DOHH2 (cell line): Measurements from ENCODE around the gene SPON1.

Experiments used
- H3F3A ChIP-seq: fragments of 200-600 bp; sonication (generic), shearing (Covaris generic); 2 replicates; pipeline ENCODE4 v1.6.0; 2016; ENCODE audit warnings: antibody characterized with exemption, mild to moderate bottlenecking; ENCODE audit not compliant: control insufficient read depth, insufficient read depth
- H3K27ac ChIP-seq: fragments of 200-600 bp; sonication (generic); 2 replicates; pipeline ENCODE4 v1.5.1; 2014; ENCODE audit warnings: low read depth, mild to moderate bottlenecking, low read length, moderate library complexity
- H3K27me3 ChIP-seq: fragments of 200-600 bp; sonication (generic); 2 replicates; pipeline ENCODE4 v1.6.1; 2014; ENCODE audit warnings: mild to moderate bottlenecking, low read length, mixed read lengths; ENCODE audit not compliant: control insufficient read depth
- H3K36me3 ChIP-seq: fragments of 200-600 bp; sonication (generic); 2 replicates; pipeline ENCODE4 v1.6.1; 2014; ENCODE audit warnings: mild to moderate bottlenecking, low read length, moderate library complexity, mixed read lengths; ENCODE audit not compliant: control insufficient read depth
- H3K4me1 ChIP-seq: fragments of 200-600 bp; sonication (generic); 2 replicates; pipeline ENCODE4 v1.6.1; 2014; ENCODE audit warnings: mild to moderate bottlenecking, low read length, mixed read lengths; ENCODE audit not compliant: control insufficient read depth
- H3K4me2 ChIP-seq: fragments of 200-600 bp; sonication (generic); 2 replicates; pipeline ENCODE4 v1.6.0; 2014; ENCODE audit warnings: mild to moderate bottlenecking, low read length, moderate library complexity
- H3K4me3 ChIP-seq: fragments of 200-600 bp; sonication (generic); 2 replicates; pipeline ENCODE4 v1.5.1; 2014; ENCODE audit warnings: mild to moderate bottlenecking, low read length, mixed read lengths
- H3K79me2 ChIP-seq: fragments of 200-600 bp; sonication (generic); 2 replicates; pipeline ENCODE4 v1.6.1; 2014; ENCODE audit warnings: mild to moderate bottlenecking, low read length, mixed read lengths; ENCODE audit not compliant: control insufficient read depth
- H3K9me2 ChIP-seq: fragments of 200-600 bp; sonication (generic); replicated peaks from 2 replicates; pipeline ENCODE4 v1.6.1; 2014; ENCODE audit warnings: mild to moderate bottlenecking, low read length, mixed read lengths; ENCODE audit not compliant: control insufficient read depth
- H3K9me3 ChIP-seq: fragments of 200-600 bp; sonication (generic); 2 replicates; pipeline ENCODE4 v1.6.1; 2014; ENCODE audit warnings: antibody characterized with exemption, low read length, mixed read lengths; ENCODE audit not compliant: control insufficient read depth, insufficient read depth
- H4K20me1 ChIP-seq: fragments of 200-600 bp; sonication (generic); 2 replicates; pipeline ENCODE4 v1.6.0; 2014; ENCODE audit warnings: low read depth, mild to moderate bottlenecking, antibody characterized with exemption, low read length, moderate library complexity; ENCODE audit not compliant: control insufficient read depth, insufficient read depth
- CTCF ChIP-seq: fragments of 200-600 bp; sonication (generic); IDR thresholded peaks from one replicate; pipeline ENCODE4 v1.5.1; 2014; ENCODE audit warnings: antibody characterized with exemption, mild to moderate bottlenecking, low read depth, low read length; ENCODE audit not compliant: poor library complexity, severe bottlenecking
- EZH2phosphoT487 ChIP-seq: fragments of 200-600 bp; sonication (generic); IDR thresholded peaks from 2 replicates; pipeline ENCODE4 v1.6.1; 2017; ENCODE audit warnings: borderline replicate concordance, mild to moderate bottlenecking, antibody characterized with exemption, low read length, moderate library complexity, mixed read lengths

The SPON1 gene

GRCh38 chr11:14133381-14133780 lies 170.9 kb downstream of the SPON1 start:
- H3K4me3 ChIP-seq = no peak overlapping the region
- no peaks in the 10 kb centered on the region for H4K20me1 ChIP-seq
- no peak overlapping the region for H3K27ac ChIP-seq
- no peak for TF ChIP-seq EZH2phosphoT487
- no peak for TF ChIP-seq CTCF
- H3K36me3 ChIP-seq = no peaks in the 10 kb centered on the region
- H3K4me1 ChIP-seq = no peaks in the 10 kb centered on the region
- no peaks in the 10 kb centered on the region for H3K9me3 ChIP-seq
- no peaks in the 10 kb centered on the region; the same call in 1 of the 2 replicates for H3K27me3 ChIP-seq
- no peaks in the 10 kb centered on the region for H3F3A ChIP-seq
- H3K79me2 ChIP-seq = no peaks in the 10 kb centered on the region
- H3K4me2 ChIP-seq = no peak overlapping the region
- no peaks in the 10 kb centered on the region for H3K9me2 ChIP-seq

GRCh38 chr11:14136561-14136960 lies 174.0 kb downstream of the SPON1 start:
- Histone ChIP-seq H3K27ac (no peak overlapping the region), H3K9me3 (no peaks in the 10 kb centered on the region), H4K20me1 (no peaks in the 10 kb centered on the region), H3K9me2 (no peaks in the 10 kb centered on the region), H3F3A (no peaks in the 10 kb centered on the region), H3K4me3 (no peak overlapping the region), H3K36me3 (no peaks in the 10 kb centered on the region), H3K27me3 (peaks cover 3% of the 10 kb centered on the region), H3K79me2 (no peaks in the 10 kb centered on the region), H3K4me2 (no peak overlapping the region), H3K4me1 (no peaks in the 10 kb centered on the region)
- TF ChIP-seq EZH2phosphoT487 (no peak), CTCF (no peak)

- H3K27ac ChIP-seq = no peak overlapping the region
- no peaks in the 10 kb centered on the region for H3K36me3 ChIP-seq
- H3K4me3 ChIP-seq = no peak overlapping the region
- H4K20me1 ChIP-seq = no peaks in the 10 kb centered on the region
- no peaks in the 10 kb centered on the region for H3K9me2 ChIP-seq
- no peaks in the 10 kb centered on the region for H3K79me2 ChIP-seq
- no peaks in the 10 kb centered on the region for H3K4me1 ChIP-seq
- no peaks in the 10 kb centered on the region for H3F3A ChIP-seq
- H3K9me3 ChIP-seq = no peaks in the 10 kb centered on the region
- no peak for TF ChIP-seq CTCF
- H3K4me2 ChIP-seq = no peak overlapping the region
- H3K27me3 ChIP-seq = peaks cover 3% of the 10 kb centered on the region
Measured at GRCh38 chr11:14137284-14137683, 174.8 kb downstream of the SPON1 start.

GRCh38 chr11:14140991-14141390 lies 178.5 kb downstream of the SPON1 start:
- no peaks in the 10 kb centered on the region for H3F3A ChIP-seq
- no peak overlapping the region for H3K27ac ChIP-seq
- no peak overlapping the region for H3K4me3 ChIP-seq
- no peaks in the 10 kb centered on the region for H3K9me2 ChIP-seq
- no peaks in the 10 kb centered on the region for H4K20me1 ChIP-seq
- no peaks in the 10 kb centered on the region for H3K36me3 ChIP-seq
- no peak for TF ChIP-seq EZH2phosphoT487
- TF ChIP-seq CTCF = no peak
- no peaks in the 10 kb centered on the region for H3K79me2 ChIP-seq
- no peak overlapping the region for H3K4me2 ChIP-seq
- H3K27me3 ChIP-seq = peaks cover 5% of the 10 kb centered on the region; the same call in 1 of the 2 replicates
- no peaks in the 10 kb centered on the region for H3K9me3 ChIP-seq
- no peaks in the 10 kb centered on the region for H3K4me1 ChIP-seq
